Stimulated activated memory B cell treated with anti-CD40 and anti-IgM and Interleukin-4, amounts not matched to agents 10 μg/mL and 1 μg/mL and 100 μg/mL, for 72 hours (primary cell): ENCODE data around the gene PDE4D.

Experiments
- ATAC-seq: fragments of 150-1000 bp; cut with Tn5 transposase; 2 replicates; pipeline ENCODE4 v1.10.0; 2021
- H3K27ac Mint-ChIP-seq: one replicate; pipeline ENCODE4 v1.8.0; 2022; ENCODE audit warnings: mild to moderate bottlenecking, mixed read lengths
- H3K27me3 Mint-ChIP-seq: one replicate; pipeline ENCODE4 v1.8.0; 2022; ENCODE audit warnings: mixed read lengths
- H3K36me3 Mint-ChIP-seq: one replicate; pipeline ENCODE4 v1.8.0; 2022; ENCODE audit warnings: mixed read lengths
- H3K4me1 Mint-ChIP-seq: one replicate; pipeline ENCODE4 v1.8.0; 2022; ENCODE audit warnings: mixed read lengths
- H3K4me3 Mint-ChIP-seq: one replicate; pipeline ENCODE4 v1.8.0; 2022; ENCODE audit warnings: mild to moderate bottlenecking, moderate library complexity, mixed read lengths
- H3K9me3 Mint-ChIP-seq: one replicate; pipeline ENCODE4 v1.8.0; 2022; ENCODE audit warnings: mixed read lengths

Gene PDE4D

GRCh38 chr5:59458321-59458720 lies 435.2 kb downstream of the PDE4D start:
- ATAC-seq, result no peak
- Mint-ChIP-seq H3K9me3 (peaks cover 5% of the 10 kb centered on the region), H3K36me3 (peaks cover 12% of the 10 kb centered on the region), H3K27me3 (no peaks in the 10 kb centered on the region), H3K4me3 (no peak overlapping the region), H3K4me1 (no peaks in the 10 kb centered on the region), H3K27ac (no peak overlapping the region)

- Mint-ChIP-seq H3K9me3 (no peaks in the 10 kb centered on the region), H3K36me3 (no peaks in the 10 kb centered on the region), H3K4me3 (no peak overlapping the region), H3K27me3 (no peaks in the 10 kb centered on the region), H3K27ac (no peak overlapping the region), H3K4me1 (no peaks in the 10 kb centered on the region)
- ATAC-seq, result no peak
These were observed 443.5 kb downstream of the PDE4D start for GRCh38 chr5:59449905-59450644.

GRCh38 chr5:59446356-59446755 lies 447.2 kb downstream of the PDE4D start:
- H3K27me3 Mint-ChIP-seq, result no peaks in the 10 kb centered on the region
- ATAC-seq, result no peak
- no peak overlapping the region for H3K27ac Mint-ChIP-seq
- no peaks in the 10 kb centered on the region for H3K9me3 Mint-ChIP-seq
- no peak overlapping the region for H3K4me3 Mint-ChIP-seq
- no peaks in the 10 kb centered on the region for H3K4me1 Mint-ChIP-seq
- no peaks in the 10 kb centered on the region for H3K36me3 Mint-ChIP-seq

- no peak for ATAC-seq
- Mint-ChIP-seq H3K27me3 (no peaks in the 10 kb centered on the region), H3K27ac (no peak overlapping the region), H3K4me1 (no peaks in the 10 kb centered on the region), H3K9me3 (no peaks in the 10 kb centered on the region), H3K4me3 (no peak overlapping the region), H3K36me3 (no peaks in the 10 kb centered on the region)
These were observed 447.8 kb downstream of the PDE4D start for GRCh38 chr5:59445741-59446140.

- Mint-ChIP-seq H3K9me3 (no peaks in the 10 kb centered on the region), H3K4me3 (no peak overlapping the region)
These were observed 454.2 kb downstream of the PDE4D start for GRCh38 chr5:59439303-59439702.

GRCh38 chr5:59437176-59437575 lies 456.4 kb downstream of the PDE4D start:
- ATAC-seq, result no peak
- H3K4me3 Mint-ChIP-seq, result no peak overlapping the region
- H3K9me3 Mint-ChIP-seq, result no peaks in the 10 kb centered on the region
- no peaks in the 10 kb centered on the region for H3K4me1 Mint-ChIP-seq
- H3K27me3 Mint-ChIP-seq, result no peaks in the 10 kb centered on the region
- no peaks in the 10 kb centered on the region for H3K36me3 Mint-ChIP-seq
- H3K27ac Mint-ChIP-seq, result no peak overlapping the region

More at GRCh38 chr5:59439303-59439702, 454.2 kb downstream of the PDE4D start:
- Mint-ChIP-seq H3K4me1 (no peaks in the 10 kb centered on the region), H3K36me3 (no peaks in the 10 kb centered on the region), H3K27me3 (no peaks in the 10 kb centered on the region), H3K27ac (no peak overlapping the region)
- no peak for ATAC-seq

- H3K27me3 Mint-ChIP-seq, result no peaks in the 10 kb centered on the region
- H3K9me3 Mint-ChIP-seq, result no peaks in the 10 kb centered on the region
- no peaks in the 10 kb centered on the region for H3K4me1 Mint-ChIP-seq
- no peak for ATAC-seq
- H3K36me3 Mint-ChIP-seq, result no peaks in the 10 kb centered on the region
- no peak overlapping the region for H3K27ac Mint-ChIP-seq
- no peak overlapping the region for H3K4me3 Mint-ChIP-seq
These were observed 457.0 kb downstream of the PDE4D start for GRCh38 chr5:59436364-59437148.

GRCh38 chr5:59433174-59433573 lies 460.4 kb downstream of the PDE4D start:
- Mint-ChIP-seq H3K27ac (no peak overlapping the region), H3K4me3 (no peak overlapping the region), H3K36me3 (no peaks in the 10 kb centered on the region), H3K27me3 (peaks cover 6% of the 10 kb centered on the region), H3K4me1 (no peaks in the 10 kb centered on the region), H3K9me3 (no peaks in the 10 kb centered on the region)
- no peak for ATAC-seq

- H3K36me3 Mint-ChIP-seq, result no peaks in the 10 kb centered on the region
- H3K27me3 Mint-ChIP-seq, result peaks cover 6% of the 10 kb centered on the region
- no peaks in the 10 kb centered on the region for H3K9me3 Mint-ChIP-seq
- ATAC-seq, result no peak
- H3K4me3 Mint-ChIP-seq, result no peak overlapping the region
- no peak overlapping the region for H3K27ac Mint-ChIP-seq
- no peaks in the 10 kb centered on the region for H3K4me1 Mint-ChIP-seq
These were observed 463.4 kb downstream of the PDE4D start for GRCh38 chr5:59430066-59430685.

- ATAC-seq, result no peak
- Mint-ChIP-seq H3K9me3 (peaks cover 3% of the 10 kb centered on the region), H3K4me3 (no peak overlapping the region), H3K27ac (no peak overlapping the region), H3K27me3 (peaks cover 6% of the 10 kb centered on the region), H3K36me3 (no peaks in the 10 kb centered on the region), H3K4me1 (no peaks in the 10 kb centered on the region)
These were observed 465.1 kb downstream of the PDE4D start for GRCh38 chr5:59428391-59428790.

GRCh38 chr5:59424515-59424914 lies 469.0 kb downstream of the PDE4D start:
- Mint-ChIP-seq H3K9me3 (peaks cover 3% of the 10 kb centered on the region), H3K27me3 (peaks cover 5% of the 10 kb centered on the region), H3K36me3 (no peaks in the 10 kb centered on the region), H3K27ac (no peak overlapping the region), H3K4me3 (no peak overlapping the region), H3K4me1 (no peaks in the 10 kb centered on the region)
- no peak for ATAC-seq

GRCh38 chr5:59423021-59423420 lies 470.5 kb downstream of the PDE4D start:
- no peaks in the 10 kb centered on the region for H3K4me1 Mint-ChIP-seq
- no peaks in the 10 kb centered on the region for H3K27me3 Mint-ChIP-seq
- no peaks in the 10 kb centered on the region for H3K36me3 Mint-ChIP-seq
- H3K27ac Mint-ChIP-seq, result no peak overlapping the region
- no peak overlapping the region for H3K4me3 Mint-ChIP-seq
- no peak for ATAC-seq
- H3K9me3 Mint-ChIP-seq, result peaks cover 3% of the 10 kb centered on the region

GRCh38 chr5:59421986-59422941 lies 471.3 kb downstream of the PDE4D start:
- Mint-ChIP-seq H3K9me3 (peaks cover 3% of the 10 kb centered on the region), H3K36me3 (no peaks in the 10 kb centered on the region), H3K4me1 (no peaks in the 10 kb centered on the region), H3K27ac (no peak overlapping the region), H3K4me3 (no peak overlapping the region), H3K27me3 (no peaks in the 10 kb centered on the region)
- ATAC-seq, result no peak

- no peaks in the 10 kb centered on the region for H3K4me1 Mint-ChIP-seq
- no peak for ATAC-seq
- H3K27me3 Mint-ChIP-seq, result no peaks in the 10 kb centered on the region
- H3K4me3 Mint-ChIP-seq, result no peak overlapping the region
- no peak overlapping the region for H3K27ac Mint-ChIP-seq
- H3K36me3 Mint-ChIP-seq, result no peaks in the 10 kb centered on the region
- H3K9me3 Mint-ChIP-seq, result peaks cover 3% of the 10 kb centered on the region
These were observed 472.9 kb downstream of the PDE4D start for GRCh38 chr5:59420596-59420995.

- H3K4me1 Mint-ChIP-seq, result no peaks in the 10 kb centered on the region
- H3K4me3 Mint-ChIP-seq, result no peak overlapping the region
- no peak overlapping the region for H3K27ac Mint-ChIP-seq
- peaks cover 1% of the 10 kb centered on the region for H3K9me3 Mint-ChIP-seq
- H3K36me3 Mint-ChIP-seq, result no peaks in the 10 kb centered on the region
- no peak for ATAC-seq
- no peaks in the 10 kb centered on the region for H3K27me3 Mint-ChIP-seq
These were observed 474.7 kb downstream of the PDE4D start for GRCh38 chr5:59418808-59419207.
